Osteoblast (primary cell): Measurements from ENCODE around the gene CDH16. TPM values are rescaled to one million over a fixed set of nuclear protein-coding genes. Genes with fewer than 3 reads are reported as not detected.

Source experiments
- DNase-seq: peaks from one replicate; pipeline ENCODE4 v3.0.0; 2011; ENCODE audit warnings: low spot score, mixed read lengths; ENCODE audit not compliant: insufficient read length; ENCODE audit errors: missing footprints
- H2AFZ ChIP-seq: 2 replicates; pipeline ENCODE4 v1.6.0; 2011; ENCODE audit warnings: mild to moderate bottlenecking, low read length
- H3K27ac ChIP-seq: 2 replicates; pipeline ENCODE4 v1.5.1; 2011; ENCODE audit warnings: mild to moderate bottlenecking, low read depth, low read length, moderate library complexity
- H3K27me3 ChIP-seq: 2 replicates; pipeline ENCODE4 v1.6.0; 2012; ENCODE audit warnings: mild to moderate bottlenecking, control low read depth, inconsistent platforms, low read length, moderate library complexity; ENCODE audit not compliant: insufficient read depth
- H3K36me3 ChIP-seq: 2 replicates; pipeline ENCODE4 v1.5.1; 2011; ENCODE audit warnings: mild to moderate bottlenecking, low read length, control low read depth, moderate library complexity; ENCODE audit not compliant: insufficient read depth
- H3K4me1 ChIP-seq: 2 replicates; pipeline ENCODE4 v1.5.1; 2011; ENCODE audit warnings: mild to moderate bottlenecking, low read length, control low read depth, moderate library complexity; ENCODE audit not compliant: insufficient read depth
- H3K4me2 ChIP-seq: 2 replicates; pipeline ENCODE4 v1.6.0; 2011; ENCODE audit warnings: mild to moderate bottlenecking, low read length; ENCODE audit not compliant: insufficient read depth
- H3K4me3 ChIP-seq: fragments of 200-600 bp; sonication (generic); 3 replicates; pipeline ENCODE4 v1.5.1; 2012; ENCODE audit warnings: mild to moderate bottlenecking, low read length, inconsistent platforms; ENCODE audit not compliant: insufficient read depth
- H3K79me2 ChIP-seq: 2 replicates; pipeline ENCODE4 v1.6.0; 2012; ENCODE audit warnings: mild to moderate bottlenecking, low read length, control low read depth, inconsistent platforms; ENCODE audit not compliant: insufficient read depth
- H3K9me3 ChIP-seq: 2 replicates; pipeline ENCODE4 v1.5.1; 2011; ENCODE audit warnings: low read depth, low read length, control low read depth
- H4K20me1 ChIP-seq: 2 replicates; pipeline ENCODE4 v1.6.0; 2012; ENCODE audit warnings: mild to moderate bottlenecking, low read length, control low read depth; ENCODE audit not compliant: insufficient read depth
- total RNA-seq: library from RNA; depleted of rRNA; stranded (reverse); fragments of >200 nt; gene quantifications from 2 replicates; pipeline ENCODE4 v1.2.3, GENCODE V29; 2012
- TF ChIP-seq, protein P1 (sequence below): IDR thresholded peaks from 2 replicates; pipeline ENCODE4 v1.5.1; 2011; ENCODE audit warnings: mild to moderate bottlenecking, low read depth, low read length, moderate library complexity; ENCODE audit errors: extremely low read depth

CDH16 gene
- total RNA-seq, 1 donor: not detected

DNA sequence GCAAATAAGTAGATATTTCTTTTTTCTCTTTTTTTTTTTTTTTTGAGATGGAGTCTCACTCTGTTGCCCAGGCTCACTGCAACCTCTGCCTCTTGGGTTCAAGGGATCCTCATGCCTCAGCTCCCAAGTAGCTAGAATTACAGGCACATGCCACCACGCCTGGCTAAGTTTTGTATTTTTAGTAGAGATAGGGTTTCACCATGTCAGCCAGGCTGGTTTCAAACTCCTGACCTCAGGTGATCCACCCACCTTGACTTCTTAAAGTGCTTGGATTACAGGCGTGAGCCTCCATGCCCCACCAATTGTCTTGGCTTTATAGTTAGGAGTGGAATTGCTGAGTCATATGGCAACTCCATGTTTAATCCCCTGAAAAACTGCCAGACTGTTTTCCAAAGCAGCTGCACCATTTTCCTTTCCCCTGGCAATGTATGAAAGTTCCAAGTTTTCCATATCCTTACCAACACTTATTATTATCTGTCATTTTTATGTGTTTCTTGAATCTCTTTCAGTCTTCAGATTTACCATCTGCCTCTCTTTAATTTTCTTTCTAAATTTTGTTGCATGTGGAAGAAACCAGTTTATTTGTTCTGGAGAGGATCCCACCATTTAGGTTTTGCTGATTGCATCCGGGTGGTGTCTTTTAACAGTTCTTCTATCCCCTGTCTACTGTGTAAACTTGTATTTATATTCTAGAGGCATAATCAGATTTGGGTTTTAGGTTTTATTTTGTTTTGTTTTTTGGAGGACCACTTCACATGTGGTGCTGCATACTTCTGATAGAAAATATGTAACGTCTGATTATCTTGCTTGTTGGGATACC, 32.5 kb upstream of the CDH16 start:
- no peaks in the 10 kb centered on the region for H3K79me2 ChIP-seq
- H3K4me2 ChIP-seq: no peak overlapping the region
- DNase-seq: no peak
- no peaks in the 10 kb centered on the region for H4K20me1 ChIP-seq
- peaks cover 18% of the 10 kb centered on the region for H3K27me3 ChIP-seq
- TF ChIP-seq, protein P1, sequence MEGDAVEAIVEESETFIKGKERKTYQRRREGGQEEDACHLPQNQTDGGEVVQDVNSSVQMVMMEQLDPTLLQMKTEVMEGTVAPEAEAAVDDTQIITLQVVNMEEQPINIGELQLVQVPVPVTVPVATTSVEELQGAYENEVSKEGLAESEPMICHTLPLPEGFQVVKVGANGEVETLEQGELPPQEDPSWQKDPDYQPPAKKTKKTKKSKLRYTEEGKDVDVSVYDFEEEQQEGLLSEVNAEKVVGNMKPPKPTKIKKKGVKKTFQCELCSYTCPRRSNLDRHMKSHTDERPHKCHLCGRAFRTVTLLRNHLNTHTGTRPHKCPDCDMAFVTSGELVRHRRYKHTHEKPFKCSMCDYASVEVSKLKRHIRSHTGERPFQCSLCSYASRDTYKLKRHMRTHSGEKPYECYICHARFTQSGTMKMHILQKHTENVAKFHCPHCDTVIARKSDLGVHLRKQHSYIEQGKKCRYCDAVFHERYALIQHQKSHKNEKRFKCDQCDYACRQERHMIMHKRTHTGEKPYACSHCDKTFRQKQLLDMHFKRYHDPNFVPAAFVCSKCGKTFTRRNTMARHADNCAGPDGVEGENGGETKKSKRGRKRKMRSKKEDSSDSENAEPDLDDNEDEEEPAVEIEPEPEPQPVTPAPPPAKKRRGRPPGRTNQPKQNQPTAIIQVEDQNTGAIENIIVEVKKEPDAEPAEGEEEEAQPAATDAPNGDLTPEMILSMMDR: no peak
- H3K4me1 ChIP-seq: peaks cover 5% of the 10 kb centered on the region
- no peaks in the 10 kb centered on the region for H3K36me3 ChIP-seq
- peaks cover 5% of the 10 kb centered on the region for H3K9me3 ChIP-seq
- H3K27ac ChIP-seq: no peak overlapping the region
- no peak overlapping the region for H3K4me3 ChIP-seq
- H2AFZ ChIP-seq: no peak overlapping the region

DNA sequence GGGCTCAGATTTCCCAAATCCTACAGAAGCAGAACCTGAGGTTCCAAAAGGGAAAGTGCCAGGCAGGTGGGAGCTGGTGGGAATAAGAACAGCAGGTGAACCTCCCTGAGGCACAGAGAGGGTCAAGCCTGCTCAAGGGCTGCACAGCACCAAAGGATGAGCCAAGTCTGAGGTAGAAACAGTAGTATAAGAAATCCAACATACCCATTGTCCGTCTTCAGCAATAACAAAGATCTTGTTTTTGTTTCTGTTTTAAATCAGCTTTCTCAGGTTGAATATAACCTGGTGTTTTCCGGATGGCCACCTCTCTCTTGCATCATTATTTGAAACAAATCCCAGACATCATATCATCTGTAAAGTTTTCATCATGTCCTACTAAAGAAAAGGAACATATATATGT, 31.8 kb upstream of the CDH16 start:
- no peak for DNase-seq
- no peak overlapping the region for H2AFZ ChIP-seq
- TF ChIP-seq, protein P1: no peak
- no peak overlapping the region for H3K27ac ChIP-seq
- H3K36me3 ChIP-seq: no peaks in the 10 kb centered on the region
- peaks cover 18% of the 10 kb centered on the region for H3K27me3 ChIP-seq
- no peaks in the 10 kb centered on the region for H3K79me2 ChIP-seq
- peaks cover 5% of the 10 kb centered on the region for H3K9me3 ChIP-seq
- H4K20me1 ChIP-seq: no peaks in the 10 kb centered on the region
- no peak overlapping the region for H3K4me3 ChIP-seq
- no peak overlapping the region for H3K4me2 ChIP-seq
- peaks cover 5% of the 10 kb centered on the region for H3K4me1 ChIP-seq

DNA sequence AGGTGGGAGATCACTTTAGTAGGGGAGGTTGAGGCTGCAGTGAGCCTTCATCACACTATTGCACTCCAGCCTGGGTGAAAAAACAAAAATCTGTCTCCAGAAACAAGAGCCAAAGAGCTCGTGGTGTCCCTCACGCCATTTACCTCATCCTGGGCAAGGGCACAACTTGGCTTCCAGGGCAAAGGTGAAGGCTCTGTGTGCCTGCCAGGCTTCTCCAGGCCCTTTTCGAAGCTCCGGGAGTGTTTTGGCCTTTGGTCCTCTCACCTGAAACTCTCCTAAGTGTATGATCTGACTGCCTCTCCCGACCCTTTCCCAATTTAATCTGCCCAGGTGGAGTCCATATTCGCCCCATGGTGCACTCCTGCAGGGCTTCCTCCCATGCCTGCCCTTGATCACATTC, 30.8 kb upstream of the CDH16 start:
- H3K27ac ChIP-seq: no peak overlapping the region

DNA sequence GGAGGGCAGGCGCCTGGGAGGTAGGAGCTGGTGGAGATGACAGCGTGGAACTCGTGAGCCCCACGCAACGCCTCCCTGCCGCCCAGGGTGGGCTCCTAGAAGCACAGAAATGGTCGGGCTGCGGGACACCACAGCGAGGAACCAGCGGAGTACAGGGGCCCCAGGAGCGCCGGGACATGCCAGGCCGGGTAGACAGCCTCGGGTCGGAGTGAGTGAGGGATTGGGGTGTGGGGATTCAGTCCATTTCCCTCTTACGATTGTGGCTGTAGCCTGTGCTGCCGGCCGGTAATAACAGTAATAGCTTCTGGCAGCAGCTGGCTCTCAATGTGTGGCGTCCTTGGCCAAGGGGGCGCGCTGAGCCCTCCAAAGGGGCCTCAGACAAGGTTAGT, 30.1 kb upstream of the CDH16 start:
- Histone ChIP-seq H3K4me3 (peak overlapping the region; percentile 75), H3K79me2 (no peaks in the 10 kb centered on the region), H3K4me1 (peaks cover 5% of the 10 kb centered on the region), H3K27ac (no peak overlapping the region), H4K20me1 (no peaks in the 10 kb centered on the region), H3K27me3 (peaks cover 18% of the 10 kb centered on the region), H3K9me3 (peaks cover 5% of the 10 kb centered on the region), H3K4me2 (peak overlapping the region; percentile 79), H2AFZ (peak overlapping the region; percentile 89), H3K36me3 (peaks cover 2% of the 10 kb centered on the region)
- peak; percentile 43 for DNase-seq
- TF ChIP-seq, protein P1: no peak

More for the DNA sequence above, 30.8 kb upstream of the CDH16 start:
- H3K4me2 ChIP-seq: no peak overlapping the region
- no peak overlapping the region for H3K4me3 ChIP-seq
- H3K36me3 ChIP-seq: no peaks in the 10 kb centered on the region
- TF ChIP-seq, protein P1: no peak
- H3K4me1 ChIP-seq: peaks cover 5% of the 10 kb centered on the region
- H3K27me3 ChIP-seq: peaks cover 18% of the 10 kb centered on the region
- no peaks in the 10 kb centered on the region for H4K20me1 ChIP-seq
- H3K79me2 ChIP-seq: no peaks in the 10 kb centered on the region
- DNase-seq: no peak
- no peak overlapping the region for H2AFZ ChIP-seq
- H3K9me3 ChIP-seq: peaks cover 5% of the 10 kb centered on the region
